GM18870 (cell line): Measurements from ENCODE around the gene LBHD2.
"Not testable (repeated sequence)": the region's sequence is repeated elsewhere in the genome, so short reads cannot be mapped to it uniquely, and the experiment has no call there.

Experiments used
- ATAC-seq: cut with Tn5 transposase; IDR thresholded peaks from one replicate; pipeline ENCODE4 v1.9.1; 2021; ENCODE audit warnings: moderate library complexity; ENCODE audit not compliant: unreplicated experiment

LBHD2 gene

DNA sequence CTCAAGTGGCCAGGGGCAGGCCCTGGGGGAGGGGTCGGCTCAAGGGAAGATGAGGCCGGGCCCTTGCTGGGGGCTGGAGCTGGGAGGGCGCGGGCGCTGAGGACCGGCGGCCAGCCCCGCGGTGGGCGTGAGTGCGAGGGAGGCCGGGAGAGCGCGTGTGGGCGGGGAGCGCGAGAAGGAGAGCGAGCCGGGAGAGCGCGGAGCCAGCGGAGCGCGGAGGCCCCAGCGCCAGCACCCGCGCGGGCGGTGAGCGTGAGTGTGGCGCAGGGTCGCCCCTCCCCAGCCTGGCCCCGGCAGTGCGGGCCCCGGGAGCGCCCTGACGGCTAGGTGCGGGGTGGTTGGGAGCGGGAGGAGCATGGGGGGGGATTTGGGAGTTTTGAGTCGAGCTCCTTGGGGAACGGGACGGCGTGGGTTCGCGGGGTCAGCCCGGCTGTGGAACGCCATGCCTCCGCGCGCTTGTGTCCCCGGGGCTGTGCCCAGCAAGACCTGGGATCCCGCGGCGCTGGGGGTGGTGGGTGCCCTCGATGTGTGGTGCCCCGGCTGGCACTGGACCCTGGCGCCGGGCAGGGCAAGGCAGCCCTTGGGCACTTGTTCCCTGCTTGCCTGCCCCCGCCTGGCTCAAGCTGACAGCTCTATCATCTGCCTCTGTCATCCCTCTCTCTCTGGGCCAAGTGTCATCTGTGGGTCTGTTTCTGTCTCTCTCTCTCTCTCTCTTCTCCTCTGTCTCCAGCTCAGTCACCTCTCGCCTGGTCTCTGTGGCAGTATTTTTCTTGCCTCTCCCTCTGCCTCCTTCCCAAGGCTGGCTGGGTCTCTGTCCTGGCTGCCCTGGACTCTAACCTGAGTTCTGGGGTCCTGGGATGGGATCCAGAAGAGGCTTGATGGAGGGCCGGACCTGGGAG lies at the start of gene LBHD2:
Gene LBHD2 (plus strand): TSS at position 190 of the 899 bp plus-strand sequence. CDS start 1,803 bp downstream, outside the sequence.
- ATAC-seq: no peak

DNA sequence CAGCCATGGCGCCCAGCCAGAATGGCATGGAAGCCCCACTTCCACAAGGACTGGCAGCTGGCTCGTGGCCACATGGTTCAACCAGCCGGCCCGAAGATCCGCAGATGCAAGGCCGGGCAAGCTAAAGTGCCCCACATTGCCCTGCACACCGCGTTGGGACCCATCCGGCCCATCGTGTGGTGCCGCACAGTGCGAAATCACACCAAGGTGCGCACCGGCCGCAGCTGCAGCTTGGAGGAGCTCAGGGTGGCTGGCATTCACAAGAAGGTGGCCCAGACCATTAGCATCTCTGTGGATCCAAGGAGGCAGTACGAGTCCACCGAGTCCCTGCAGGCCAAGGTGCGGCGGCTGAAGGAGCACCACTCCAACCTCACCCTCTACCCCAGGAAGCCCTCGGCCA lies 42.5 kb upstream of the LBHD2 start:
- no peak for ATAC-seq

DNA sequence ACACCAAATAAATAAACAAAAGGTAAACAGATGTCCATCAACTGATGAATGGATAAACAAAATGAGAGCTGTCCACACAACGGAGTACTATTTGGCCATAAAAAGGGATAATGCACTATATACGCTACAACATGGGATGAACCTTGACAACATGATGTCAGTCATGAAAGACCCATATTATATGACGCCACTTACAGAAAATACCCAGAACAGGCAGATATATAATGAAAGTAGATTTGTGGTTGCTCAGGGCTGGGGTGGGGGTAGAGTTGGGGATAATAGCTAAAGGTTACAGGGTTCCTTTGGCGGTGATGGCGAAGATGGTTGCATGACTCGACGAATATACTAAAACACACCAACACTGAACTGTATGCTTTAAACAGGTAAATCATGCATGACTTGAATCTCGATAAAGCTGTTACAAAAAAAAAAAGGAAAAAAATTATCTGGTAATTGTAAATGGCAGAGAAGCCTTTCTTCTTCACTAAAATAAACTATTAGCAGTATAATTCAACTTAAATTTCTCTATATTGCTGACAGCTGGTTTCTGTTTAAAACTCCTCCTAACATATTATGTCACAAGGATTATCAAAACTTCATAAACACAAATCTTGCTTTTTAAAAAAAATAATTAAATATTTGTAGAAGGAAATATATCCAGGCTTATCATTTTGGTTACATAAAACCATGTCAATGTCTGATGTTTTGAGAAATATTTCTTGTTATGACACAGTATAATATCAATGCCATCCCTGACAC lies 40.6 kb upstream of the LBHD2 start:
- no peak for ATAC-seq

DNA sequence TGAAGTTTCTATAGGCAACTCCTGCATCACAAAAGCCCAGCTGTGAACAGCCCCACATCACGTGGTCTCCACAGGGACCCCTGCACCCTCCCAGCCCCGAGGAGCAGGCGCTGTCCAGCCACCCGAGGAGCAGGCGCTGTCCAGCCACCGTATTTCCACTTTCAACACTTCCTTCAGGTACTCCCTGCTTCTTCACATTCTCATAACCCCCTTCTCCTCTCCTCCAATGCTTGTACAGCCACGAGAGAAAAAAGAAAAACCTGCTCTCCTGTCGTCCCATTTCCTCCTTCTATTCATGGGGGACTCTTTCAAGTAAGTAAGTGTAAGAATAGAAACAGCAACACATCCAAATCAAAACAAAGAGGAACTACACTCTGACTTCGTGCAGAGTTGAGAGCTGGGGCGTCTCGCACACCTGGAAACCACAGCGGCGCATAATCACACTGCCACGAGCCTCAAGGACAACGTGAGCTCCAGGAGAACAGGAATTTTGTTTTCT lies 38.6 kb upstream of the LBHD2 start:
- ATAC-seq: no peak

DNA sequence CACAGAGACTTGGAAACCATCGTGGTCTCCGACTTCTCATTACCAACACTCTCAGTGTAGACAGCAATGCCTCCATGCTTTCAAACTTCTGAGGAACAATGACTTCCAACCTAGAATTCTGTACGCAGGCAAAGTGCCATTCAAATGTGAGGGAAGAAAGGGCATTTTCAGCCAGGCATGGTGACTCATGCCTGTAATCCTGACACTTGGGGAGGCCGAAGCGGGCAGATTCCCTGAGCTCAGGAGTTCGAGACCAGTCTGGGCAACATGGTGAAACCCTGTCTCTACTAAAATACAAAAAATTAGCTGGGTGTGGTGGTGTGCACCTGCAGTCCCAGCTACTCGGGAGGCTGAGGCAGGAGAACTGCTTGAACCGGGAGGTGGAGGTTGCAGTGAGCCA lies 36.6 kb upstream of the LBHD2 start:
- not testable (repeated sequence) for ATAC-seq

DNA sequence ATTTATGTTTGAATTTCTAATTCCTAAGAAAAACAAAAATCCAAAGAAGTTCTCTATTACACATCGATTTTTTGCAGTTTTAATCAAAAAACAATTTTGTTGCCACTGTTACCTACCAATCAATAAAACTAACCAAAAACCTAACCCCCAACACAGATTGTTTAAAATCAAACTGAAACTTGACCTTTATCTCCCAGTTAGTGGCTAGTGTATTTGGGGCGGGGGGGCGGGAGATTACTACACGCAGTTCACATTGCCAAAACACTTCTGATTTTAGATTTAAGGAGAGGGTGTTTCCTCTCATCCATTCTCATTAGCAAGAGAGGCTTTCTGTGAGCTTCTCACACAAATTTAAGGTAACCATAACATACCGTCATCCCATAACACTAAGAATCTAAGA lies 33.1 kb upstream of the LBHD2 start:
- no peak for ATAC-seq

DNA sequence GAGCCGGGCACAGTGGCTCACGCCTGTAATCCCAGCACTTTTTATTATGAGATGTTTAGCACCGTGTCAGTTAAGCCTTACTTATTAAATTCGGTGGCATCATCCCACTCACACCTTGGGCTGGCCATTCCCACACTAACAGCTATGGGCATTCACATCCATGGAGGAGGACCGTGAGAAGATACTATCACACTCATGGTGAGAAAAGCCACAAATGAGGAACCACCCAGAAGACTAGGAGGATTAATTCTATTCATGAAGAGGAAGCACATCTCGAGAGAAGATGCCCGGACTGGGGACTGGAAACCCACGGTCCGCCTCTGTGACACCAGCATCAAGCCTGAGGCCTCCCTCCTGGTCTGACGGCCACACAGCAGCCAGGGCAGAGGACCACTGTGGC lies 31.6 kb upstream of the LBHD2 start:
- ATAC-seq: no peak

DNA sequence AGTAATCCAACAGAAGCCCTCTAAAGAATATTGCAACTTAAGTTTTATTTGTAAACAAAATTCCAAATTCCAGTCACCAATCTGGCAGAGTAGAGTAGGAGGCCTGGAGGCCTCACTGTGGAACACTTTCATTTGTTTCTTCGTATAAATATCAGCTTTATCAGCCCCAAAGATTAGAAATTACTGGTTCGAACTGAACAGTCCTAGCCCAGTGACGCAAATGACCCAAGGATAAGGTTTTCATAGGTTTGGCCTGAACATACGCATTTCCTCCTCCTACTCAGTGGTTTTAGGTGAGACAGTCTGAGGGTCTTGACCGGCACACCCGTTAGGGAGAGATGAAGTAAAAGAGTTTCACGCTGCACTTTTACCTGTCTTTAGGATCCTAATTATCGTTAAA lies 28.3 kb upstream of the LBHD2 start:
- ATAC-seq: no peak

DNA sequence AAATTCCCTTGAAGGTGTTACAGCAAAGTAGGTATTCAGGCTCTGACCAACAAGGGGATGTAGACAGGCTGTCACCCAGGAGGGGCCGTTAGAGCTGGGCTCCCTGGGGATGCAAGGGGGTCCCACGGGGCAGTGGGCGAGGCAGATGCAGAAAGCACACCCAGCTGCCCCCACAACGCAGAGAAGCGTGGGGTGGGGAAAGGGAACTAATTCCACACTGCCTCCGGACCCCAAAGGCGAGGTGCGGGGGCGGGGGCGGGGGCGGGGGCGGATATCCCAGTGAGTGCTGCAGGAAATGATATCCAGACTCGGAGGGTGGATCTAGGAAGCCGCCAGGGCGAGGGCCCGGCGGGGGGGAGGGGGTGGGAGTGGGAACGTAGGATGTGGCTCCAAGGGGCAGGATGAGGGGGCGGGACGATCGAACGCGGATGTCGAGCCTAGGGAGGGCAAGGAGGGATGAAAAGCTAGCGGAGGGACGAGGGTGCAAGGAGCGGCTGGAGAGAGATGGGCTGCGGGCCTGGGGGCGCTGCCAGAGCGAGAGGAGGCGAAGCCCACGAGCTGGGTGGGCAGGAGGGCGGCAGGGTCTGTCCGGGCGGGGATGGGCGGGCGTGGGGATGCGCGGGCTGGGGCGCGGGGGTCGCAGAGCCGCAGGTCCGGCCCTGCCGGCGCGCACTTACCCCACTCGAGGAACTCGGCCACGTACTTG lies 27.5 kb upstream of the LBHD2 start:
- no peak for ATAC-seq

DNA sequence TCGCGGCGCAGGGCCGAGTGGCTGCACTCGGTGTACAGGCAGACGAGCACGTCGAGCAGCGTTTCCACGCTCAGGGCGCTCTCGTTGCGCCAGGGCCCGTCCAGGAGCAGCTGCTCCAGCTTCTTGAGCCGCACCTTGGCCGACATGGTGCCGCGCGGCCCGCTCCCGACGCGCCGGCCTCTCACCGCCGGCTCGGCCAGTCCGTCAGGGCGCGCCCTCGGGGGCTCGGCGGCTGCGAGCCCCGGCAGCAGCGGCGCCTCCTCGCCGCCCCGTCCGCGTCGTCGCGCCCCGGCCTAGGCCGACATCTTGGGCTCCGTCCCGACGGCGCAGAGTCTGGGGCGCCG lies 27.0 kb upstream of the LBHD2 start:
- no peak for ATAC-seq

DNA sequence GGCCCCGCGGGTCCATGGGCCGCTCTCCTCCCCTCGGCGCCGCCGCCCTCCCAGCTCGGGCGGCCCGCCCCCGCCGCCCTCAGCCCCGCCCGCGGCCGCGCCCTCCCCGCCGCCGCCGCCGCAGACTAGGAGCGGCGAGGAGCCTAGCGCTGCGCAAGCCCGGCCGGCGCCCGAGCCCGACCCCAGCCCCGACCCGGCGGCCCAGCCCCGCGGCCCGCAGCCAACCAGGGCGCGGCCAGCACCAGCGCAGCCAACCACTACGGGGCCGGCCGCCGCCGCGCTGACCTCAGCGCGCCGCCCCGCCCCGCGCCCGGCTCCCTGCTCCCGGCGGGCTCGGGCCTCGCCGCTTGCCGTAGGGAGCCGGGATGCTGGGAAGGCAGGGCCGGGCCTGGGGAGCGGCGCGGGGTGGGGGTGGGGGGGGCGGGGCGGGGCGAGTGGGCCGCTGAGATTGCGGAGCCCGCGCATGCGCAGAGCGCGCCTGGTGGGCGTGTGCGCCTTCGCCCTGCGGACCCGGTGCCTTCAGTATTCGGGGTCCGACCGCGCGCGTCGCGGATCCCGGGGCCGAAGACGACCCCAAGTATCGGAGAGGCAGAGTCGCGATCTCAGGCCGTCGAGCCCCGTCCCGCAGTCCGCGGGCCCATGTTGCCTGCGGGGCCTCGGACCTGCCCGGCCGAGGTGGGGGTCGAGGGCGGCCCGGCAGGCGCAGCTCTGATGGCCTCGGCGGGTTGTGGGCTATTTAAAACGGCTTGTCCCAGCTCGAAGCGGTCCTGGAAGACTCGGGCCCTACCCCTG lies 26.4 kb upstream of the LBHD2 start, which contains the start of gene CDC42BPB:
Gene CDC42BPB (minus strand): TSS at position 178 of the 792 bp plus-strand sequence. CDS start 376 bp downstream, outside the sequence.
- ATAC-seq: no peak

DNA sequence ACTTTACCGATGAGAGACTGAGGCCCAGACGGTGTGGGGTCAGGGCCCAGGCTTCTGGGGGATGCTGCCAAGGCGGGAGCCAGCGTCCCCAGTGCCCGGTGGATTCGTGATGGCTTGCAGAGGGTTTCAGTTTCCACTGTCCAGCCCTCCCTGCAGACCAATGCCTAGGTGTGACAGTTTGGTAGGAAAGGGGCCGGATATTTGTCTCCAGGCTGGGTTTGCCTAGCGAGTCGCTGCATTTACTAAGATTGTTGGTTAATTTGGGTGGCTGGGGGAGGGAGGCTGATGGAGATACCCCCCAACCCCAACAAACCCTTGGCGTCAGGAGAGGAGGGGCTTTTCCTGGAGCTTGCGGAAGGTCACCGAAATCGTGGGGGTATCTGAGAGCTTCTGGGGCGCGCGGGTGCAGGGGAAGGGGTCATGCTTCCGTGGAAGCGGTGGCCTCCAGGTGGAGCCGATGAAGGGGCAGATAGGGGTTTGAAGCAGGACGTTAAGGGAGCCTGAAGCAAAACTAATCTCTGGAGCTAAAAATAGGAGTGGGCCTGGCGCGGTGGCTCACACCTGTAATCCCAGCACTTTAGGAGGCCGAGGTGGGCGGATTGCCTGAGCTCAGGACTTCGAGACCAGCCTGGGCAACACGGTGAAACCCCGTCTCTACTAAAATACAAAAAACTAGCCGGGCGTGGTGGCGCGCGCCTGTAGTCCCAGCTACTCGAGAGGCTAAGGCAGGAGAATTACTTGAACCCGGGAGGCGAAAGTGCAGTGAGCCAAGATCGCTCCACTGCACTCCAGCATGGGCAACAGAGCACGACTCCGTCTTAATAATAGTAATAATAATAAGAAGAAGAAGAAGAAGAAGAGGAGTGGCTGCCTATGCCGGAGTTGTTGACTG lies 25.6 kb upstream of the LBHD2 start:
- ATAC-seq: no peak

DNA sequence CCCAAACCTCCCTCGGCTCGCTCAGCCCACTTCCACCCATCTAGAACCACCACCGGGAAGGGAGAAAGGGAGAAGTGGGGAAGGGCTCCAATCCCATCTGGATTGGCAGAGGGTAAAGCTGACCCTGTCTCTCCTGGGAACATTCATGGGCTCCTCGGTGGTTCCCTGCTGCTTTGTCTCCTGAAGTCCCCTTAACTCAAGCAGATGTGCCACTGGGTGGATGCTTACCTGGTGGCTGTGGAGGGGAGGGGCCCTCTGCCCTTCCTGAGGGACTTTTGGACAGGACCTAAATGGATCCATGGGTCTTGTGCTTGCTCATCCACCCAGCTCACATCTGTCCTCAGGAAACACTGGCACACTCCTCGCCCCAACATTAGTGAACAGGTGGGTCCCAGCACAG lies 24.5 kb upstream of the LBHD2 start:
- ATAC-seq: no peak

DNA sequence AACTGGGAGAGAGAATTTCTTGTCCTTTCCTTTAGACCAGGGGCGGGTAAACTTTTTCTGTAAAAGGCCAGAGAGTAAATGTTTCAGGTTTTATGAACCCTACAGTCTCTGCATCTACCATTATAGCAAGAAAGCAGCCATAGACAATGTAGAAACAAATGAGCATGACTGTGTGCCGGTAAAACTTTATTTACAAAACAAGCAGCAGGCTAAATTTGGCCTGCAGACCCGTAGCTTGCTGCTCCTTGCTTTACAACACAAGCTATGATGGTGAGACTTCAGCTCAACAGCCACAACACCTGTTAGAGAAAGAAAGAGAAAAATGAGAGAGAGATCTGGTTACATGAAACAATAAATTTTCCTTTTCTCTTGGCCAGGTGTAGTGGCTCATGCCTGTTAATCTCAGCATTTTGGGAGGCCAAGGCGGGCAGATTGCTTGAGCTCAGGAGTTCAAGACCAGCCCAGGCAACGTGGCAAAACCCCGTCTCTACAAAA lies 22.5 kb upstream of the LBHD2 start:
- no peak for ATAC-seq

DNA sequence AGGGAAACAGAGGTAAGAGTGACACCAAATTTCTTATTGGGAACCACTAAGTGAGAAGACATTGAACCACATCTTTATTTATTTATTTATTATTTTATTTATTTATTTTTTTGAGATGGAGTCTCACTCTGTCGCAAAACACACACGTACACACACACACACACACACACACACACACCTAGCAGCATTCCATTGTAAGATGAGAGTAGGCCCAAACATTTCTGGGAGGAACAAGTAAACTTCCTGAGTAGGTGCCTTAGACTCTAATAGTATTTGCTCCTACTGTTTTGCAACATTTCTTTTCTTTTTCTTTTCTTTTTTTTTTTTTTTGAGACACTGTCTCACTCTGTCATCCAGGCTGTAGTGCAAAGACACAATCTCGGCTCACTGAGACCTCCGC lies 19.6 kb upstream of the LBHD2 start:
- no peak for ATAC-seq

DNA sequence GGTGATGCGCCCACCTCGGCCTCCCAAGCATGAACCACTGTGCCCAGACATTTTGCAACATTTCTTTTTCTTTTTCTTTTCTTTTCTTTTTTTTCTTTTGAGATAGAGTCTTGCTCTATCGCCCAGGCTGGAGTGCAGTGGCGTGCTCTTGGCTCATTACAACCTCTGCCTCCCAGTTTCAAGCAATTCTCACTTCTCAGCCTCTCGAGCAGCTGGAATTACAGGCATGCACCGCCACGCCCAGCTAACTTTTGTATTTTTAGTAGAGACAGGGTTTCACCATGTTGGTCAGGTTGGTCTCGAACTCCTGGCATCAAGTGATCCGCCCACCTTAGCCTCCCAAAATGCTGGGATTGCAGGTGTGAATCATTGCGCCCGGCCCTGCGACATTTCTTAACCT lies 19.0 kb upstream of the LBHD2 start:
- no peak for ATAC-seq

DNA sequence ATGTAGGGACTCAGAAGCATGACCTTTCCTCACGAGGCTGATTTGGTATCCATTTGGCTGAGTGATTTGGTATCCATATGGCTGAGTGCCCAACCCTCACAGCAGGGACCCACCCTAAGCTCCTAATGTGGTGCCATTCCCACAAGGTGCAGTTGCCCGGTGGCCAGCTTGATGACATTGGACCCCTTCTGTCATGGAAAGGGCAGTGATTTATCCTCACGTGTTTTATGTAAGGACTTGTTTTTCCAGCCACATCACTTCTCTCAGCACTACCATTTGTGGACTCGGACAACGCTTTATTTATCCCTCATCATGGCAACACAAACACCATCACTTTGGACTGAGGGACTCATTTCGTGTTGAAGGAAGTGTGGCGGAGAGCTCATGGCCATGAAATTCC lies 18.1 kb upstream of the LBHD2 start:
- ATAC-seq: no peak

DNA sequence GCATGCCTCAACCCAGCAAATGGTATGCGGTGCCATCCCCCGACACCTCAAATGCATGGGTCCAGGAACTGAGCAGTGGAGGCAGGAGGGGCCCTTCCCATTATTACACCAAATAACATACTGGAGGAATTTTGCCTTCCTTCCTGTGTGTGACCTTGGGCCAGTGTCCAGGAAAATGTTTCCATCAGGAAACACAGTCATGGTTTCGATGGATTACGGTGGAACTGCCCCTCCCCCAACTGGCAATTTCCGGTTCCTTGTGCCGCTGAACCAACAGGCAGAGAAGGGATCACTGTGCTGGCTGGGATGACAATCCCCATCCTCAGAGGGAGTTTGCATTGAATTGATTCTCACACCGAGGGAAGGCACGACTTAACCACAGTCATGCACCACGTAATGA lies 17.6 kb upstream of the LBHD2 start:
- no peak for ATAC-seq

DNA sequence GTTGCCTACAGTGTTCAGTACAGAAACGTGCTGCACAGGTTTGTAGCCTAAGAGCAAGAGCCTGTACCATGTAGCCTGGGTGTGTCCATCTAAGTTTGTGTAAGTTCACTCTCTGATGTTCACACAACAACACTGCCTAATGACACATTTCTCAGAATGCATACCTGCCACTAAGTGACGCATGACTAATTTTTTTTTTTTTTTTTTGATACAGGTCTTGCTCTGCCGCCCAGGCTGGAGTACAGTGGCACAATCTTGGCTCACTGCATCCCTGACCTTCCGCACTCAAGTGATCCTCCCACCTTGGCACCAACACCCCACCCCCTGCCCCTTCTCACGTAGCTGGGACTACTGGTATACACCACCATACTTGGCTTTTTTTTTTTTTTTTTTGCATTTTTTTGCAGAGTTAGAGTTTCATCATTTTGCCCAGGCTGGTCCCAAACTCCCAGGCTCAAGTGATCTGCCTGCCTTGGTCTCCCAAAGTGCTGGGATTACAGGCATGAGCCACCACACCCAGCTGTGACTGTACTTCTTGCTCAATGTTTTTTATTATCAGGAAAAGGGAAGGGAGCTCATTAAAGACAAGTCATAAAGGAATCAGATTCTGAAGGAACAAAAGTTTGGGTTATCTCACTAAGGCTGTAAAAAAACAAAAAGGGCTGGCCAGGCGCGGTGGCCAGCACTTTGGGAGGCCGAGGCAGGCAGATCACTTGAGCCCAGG lies 16.6 kb upstream of the LBHD2 start:
- ATAC-seq: no peak
